Mesenteric fat pad (tissue), 1 donor: ENCODE results near the gene PIGL. TPM values are rescaled to one million over a fixed set of nuclear protein-coding genes. Genes with fewer than 3 reads are reported as not detected.
"Not testable (repeated sequence)": the region's sequence is repeated elsewhere in the genome, so short reads cannot be mapped to it uniquely, and the experiment has no call there.

Source experiments
- DNase-seq: peaks from one replicate; pipeline ENCODE4 v3.0.0-alpha.2; 2020; ENCODE audit warnings: low spot score
- total RNA-seq: library from RNA; stranded (reverse); fragmentation: NEBNext Ultra II Directional; extraction: Animal tissue kit (Norgen Biotek cat#: 25700); gene quantifications from one replicate; pipeline ENCODE4 v1.2.1, GENCODE V29; 2021
- donor health status: DM: yes; HTN: yes; CAD: no.

The PIGL gene
- total RNA-seq, 1 donor from 2014 or later, result 42.9 TPM

- DNase-seq, result not testable (repeated sequence)
These were observed 539 bp upstream of the PIGL start for GRCh38 chr17:16216341-16217001.

- no peak for DNase-seq
These were observed 5.4 kb downstream of the PIGL start for GRCh38 chr17:16222406-16222805.

GRCh38 chr17:16229912-16230561 is 13.0 kb downstream of the PIGL start:
- not testable (repeated sequence) for DNase-seq

GRCh38 chr17:16232391-16232790 is 15.4 kb downstream of the PIGL start:
- no peak for DNase-seq

- no peak for DNase-seq
These were observed 22.9 kb downstream of the PIGL start for GRCh38 chr17:16239931-16240330.

- no peak for DNase-seq
These were observed 24.9 kb downstream of the PIGL start for GRCh38 chr17:16241906-16242399.

- no peak for DNase-seq
These were observed 26.4 kb downstream of the PIGL start for GRCh38 chr17:16243385-16243784.

- DNase-seq, result no peak
These were observed 27.0 kb downstream of the PIGL start for GRCh38 chr17:16243801-16244567.

- DNase-seq, result no peak
These were observed 30.6 kb downstream of the PIGL start for GRCh38 chr17:16247586-16247984.

- DNase-seq, result no peak
These were observed 33.6 kb downstream of the PIGL start for GRCh38 chr17:16250635-16251034.

GRCh38 chr17:16251043-16251442 is 34.0 kb downstream of the PIGL start:
- no peak for DNase-seq

GRCh38 chr17:16251556-16251955 is 34.5 kb downstream of the PIGL start:
- DNase-seq, result no peak

- no peak for DNase-seq
These were observed 37.9 kb downstream of the PIGL start for GRCh38 chr17:16254773-16255400.

- DNase-seq, result no peak
These were observed 38.5 kb downstream of the PIGL start for GRCh38 chr17:16255481-16255921.

GRCh38 chr17:16258901-16259300 is 41.9 kb downstream of the PIGL start:
- DNase-seq, result no peak

GRCh38 chr17:16259926-16260325 is 42.9 kb downstream of the PIGL start:
- no peak for DNase-seq

GRCh38 chr17:16261049-16261448 is 44.0 kb downstream of the PIGL start:
- DNase-seq, result no peak

GRCh38 chr17:16262201-16262600 is 45.2 kb downstream of the PIGL start:
- no peak for DNase-seq

GRCh38 chr17:16267174-16267573 is 50.2 kb downstream of the PIGL start:
- DNase-seq, result no peak

GRCh38 chr17:16269658-16270057 is 52.6 kb downstream of the PIGL start:
- DNase-seq, result no peak

GRCh38 chr17:16272111-16272840 is 55.3 kb downstream of the PIGL start:
- DNase-seq, result no peak
